DMS 273 (cell line): ENCODE results near the gene CYCS.
"Not testable (repeated sequence)": the region's sequence is repeated elsewhere in the genome, so short reads cannot be mapped to it uniquely, and the experiment has no call there.

Experiments used
- DNase-seq: peaks from one replicate; lab custom pipeline; 2025; ENCODE audit not compliant: unreplicated experiment; lab: John Stamatoyannopoulos, UW

The CYCS gene

GRCh38 chr7:25118048-25118753 lies 6.9 kb downstream of the CYCS start:
- peak; percentile 42 for DNase-seq

GRCh38 chr7:25117226-25118047 lies 7.6 kb downstream of the CYCS start:
- DNase-seq = peak; percentile 42

- peak; percentile 37 for DNase-seq
Observed at GRCh38 chr7:25116621-25117020, 8.4 kb downstream of the CYCS start.

GRCh38 chr7:25110514-25110913 lies 14.5 kb downstream of the CYCS start:
- DNase-seq = not testable (repeated sequence)

GRCh38 chr7:25109276-25109675 lies 15.8 kb downstream of the CYCS start:
- DNase-seq = no peak

GRCh38 chr7:25105911-25106310 lies 19.1 kb downstream of the CYCS start:
- DNase-seq = no peak

- DNase-seq = no peak
Observed at GRCh38 chr7:25103773-25104172, 21.3 kb downstream of the CYCS start.

GRCh38 chr7:25101817-25102216 lies 23.2 kb downstream of the CYCS start:
- DNase-seq = no peak

GRCh38 chr7:25098096-25099046 lies 26.7 kb downstream of the CYCS start:
- peak; percentile 89 for DNase-seq

GRCh38 chr7:25095516-25096345 lies 29.3 kb downstream of the CYCS start:
- peak; percentile 21 for DNase-seq

- peak; percentile 93 for DNase-seq
Observed at GRCh38 chr7:25093268-25093826, 31.7 kb downstream of the CYCS start.

- peak; percentile 16 for DNase-seq
Observed at GRCh38 chr7:25091779-25092178, 33.3 kb downstream of the CYCS start.

GRCh38 chr7:25091176-25091575 lies 33.9 kb downstream of the CYCS start:
- DNase-seq = no peak

- DNase-seq = no peak
Observed at GRCh38 chr7:25090374-25090773, 34.7 kb downstream of the CYCS start.

- no peak for DNase-seq
Observed at GRCh38 chr7:25087855-25088254, 37.2 kb downstream of the CYCS start.

- DNase-seq = no peak
Observed at GRCh38 chr7:25084821-25085220, 40.2 kb downstream of the CYCS start.

GRCh38 chr7:25083201-25083600 lies 41.9 kb downstream of the CYCS start:
- no peak for DNase-seq

GRCh38 chr7:25082041-25082440 lies 43.0 kb downstream of the CYCS start:
- peak; percentile 54 for DNase-seq

- no peak for DNase-seq
Observed at GRCh38 chr7:25077096-25077495, 48.0 kb downstream of the CYCS start.

GRCh38 chr7:25075459-25075858 lies 49.6 kb downstream of the CYCS start:
- no peak for DNase-seq
